Astrocyte of the spinal cord (primary cell): ENCODE measurements around the gene KANSL1.
"Not testable (repeated sequence)": the region's sequence is repeated elsewhere in the genome, so short reads cannot be mapped to it uniquely, and the experiment has no call there.

Source experiments
- DNase-seq: peaks from one replicate; pipeline ENCODE4 v3.0.0; 2011; ENCODE audit warnings: low read depth, low spot score
- H3K4me3 ChIP-seq: 2 replicates; pipeline ENCODE4 v1.5.1; 2011; ENCODE audit warnings: low read depth, mild to moderate bottlenecking, low read length, moderate library complexity
- CTCF ChIP-seq: IDR thresholded peaks from 2 replicates; pipeline ENCODE4 v1.5.1; 2012; ENCODE audit warnings: low read depth, mild to moderate bottlenecking, low read length, inconsistent platforms
- in situ Hi-C: cut with HindIII; loops from 2 replicates; pipeline ENCODE4 v1.10.0; 2017; ENCODE audit warnings: low sequenced_read_pairs

KANSL1 gene

DNA sequence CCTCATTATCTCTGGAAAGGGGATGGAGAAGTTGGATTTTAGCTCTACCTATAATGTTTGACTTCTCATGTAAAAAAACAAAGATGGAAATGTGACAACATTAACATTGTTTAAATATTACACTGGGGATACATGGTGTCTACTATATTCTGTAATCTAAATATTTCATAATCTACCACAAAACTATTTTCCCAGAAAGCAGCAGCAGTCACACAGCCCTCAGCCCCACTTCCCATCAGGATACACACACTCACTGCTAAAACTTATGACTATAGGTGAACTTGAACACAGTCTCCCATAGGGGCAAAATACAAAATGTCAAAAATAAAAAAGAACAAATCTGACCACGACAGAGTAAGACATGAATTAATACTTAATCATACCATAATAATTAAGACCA lies 95.7 kb downstream of the KANSL1 start:
- no peak for DNase-seq
- in situ Hi-C loops: no loop called here
- no peak for TF ChIP-seq CTCF
- no peak overlapping the region for H3K4me3 ChIP-seq

DNA sequence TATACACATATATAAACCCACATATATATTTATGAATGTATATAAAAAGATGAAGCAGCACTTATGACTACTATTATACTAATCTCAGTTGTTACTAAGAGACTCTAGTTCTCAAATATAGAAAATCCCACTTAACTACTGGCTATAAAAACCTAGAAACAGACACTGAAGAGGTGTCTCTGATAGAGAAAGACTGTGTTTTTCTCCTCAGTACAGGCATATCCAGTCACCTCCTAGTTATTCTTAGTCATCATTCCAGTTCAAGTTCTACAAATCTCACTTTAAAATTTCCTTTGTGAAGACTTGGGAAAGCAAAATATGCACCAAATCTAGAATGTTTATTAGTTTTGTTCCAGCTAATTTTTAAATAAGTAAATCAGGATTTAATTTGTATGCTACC lies 100.2 kb downstream of the KANSL1 start:
- H3K4me3 ChIP-seq: no peak overlapping the region
- in situ Hi-C loops: no loop called here
- DNase-seq: no peak
- TF ChIP-seq CTCF: no peak

DNA sequence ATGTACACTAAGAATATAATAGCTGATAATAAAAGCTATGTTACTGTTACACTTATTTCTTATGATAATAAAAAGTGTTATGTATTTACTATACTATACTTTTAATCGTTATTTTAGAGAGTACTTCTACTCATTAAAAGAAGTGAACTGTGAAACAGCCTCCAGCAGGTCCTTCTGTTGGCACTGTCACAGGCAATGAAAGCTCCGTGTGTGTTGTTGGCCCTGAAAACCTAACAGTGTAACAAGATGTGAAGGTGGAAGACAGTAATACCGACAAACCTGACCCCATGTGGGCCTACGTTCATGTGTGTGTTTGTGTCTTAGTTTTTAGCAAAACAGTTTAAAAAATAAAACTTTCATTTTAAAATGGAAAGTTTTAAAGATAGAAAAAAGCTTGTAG lies 102.4 kb downstream of the KANSL1 start:
- TF ChIP-seq CTCF: no peak
- H3K4me3 ChIP-seq: no peak overlapping the region
- no peak for DNase-seq
- in situ Hi-C loops: no loop called here

GRCh38 chr17:46089389-46089965 lies 103.8 kb downstream of the KANSL1 start:
- TF ChIP-seq CTCF: no peak
- in situ Hi-C loops: no loop called here
- no peak for DNase-seq

GRCh38 chr17:46088595-46088994 lies 104.6 kb downstream of the KANSL1 start:
- no peak for TF ChIP-seq CTCF
- no peak overlapping the region for H3K4me3 ChIP-seq
- DNase-seq: no peak
- in situ Hi-C loops: no loop called here

More at GRCh38 chr17:46089389-46089965, 103.8 kb downstream of the KANSL1 start:
- H3K4me3 ChIP-seq: no peak overlapping the region

GRCh38 chr17:46087871-46088270 lies 105.4 kb downstream of the KANSL1 start:
- DNase-seq, H3K4me3 ChIP-seq, in situ Hi-C loops: not testable (repeated sequence)

GRCh38 chr17:46086821-46087220 lies 106.4 kb downstream of the KANSL1 start:
- H3K4me3 ChIP-seq: no peak overlapping the region

More at GRCh38 chr17:46086821-46087220, 106.4 kb downstream of the KANSL1 start:
- in situ Hi-C loops: no loop called here
- no peak for TF ChIP-seq CTCF
- DNase-seq: no peak
